ENCODE measurements around the gene RTN4R.

Gene RTN4R

GRCh38 chr22:20203142-20203551 lies 65.0 kb downstream of the RTN4R start:
- no peak overlapping the region for H3K9ac ChIP-seq (ENCODE audit: low read depth, low read length)
- no peak overlapping the region for H3K4me3 ChIP-seq (ENCODE audit: low read length)
- 53% methylated on average over 4 of the region's 4 CpGs for WGBS
- H3K36me3 ChIP-seq (ENCODE audit: insufficient read depth, low read length), result no peaks in the 10 kb centered on the region
- H3K27ac ChIP-seq (ENCODE audit: low read depth, low read length), result no peak overlapping the region
- no peaks in the 10 kb centered on the region for H3K9me3 ChIP-seq (ENCODE audit: insufficient read depth, low read depth, low read length)
- peaks cover 22% of the 10 kb centered on the region for H3K4me1 ChIP-seq (ENCODE audit: insufficient read depth, low read length)
- H3K27me3 ChIP-seq (ENCODE audit: insufficient read depth, low read length), result no peaks in the 10 kb centered on the region

DNA sequence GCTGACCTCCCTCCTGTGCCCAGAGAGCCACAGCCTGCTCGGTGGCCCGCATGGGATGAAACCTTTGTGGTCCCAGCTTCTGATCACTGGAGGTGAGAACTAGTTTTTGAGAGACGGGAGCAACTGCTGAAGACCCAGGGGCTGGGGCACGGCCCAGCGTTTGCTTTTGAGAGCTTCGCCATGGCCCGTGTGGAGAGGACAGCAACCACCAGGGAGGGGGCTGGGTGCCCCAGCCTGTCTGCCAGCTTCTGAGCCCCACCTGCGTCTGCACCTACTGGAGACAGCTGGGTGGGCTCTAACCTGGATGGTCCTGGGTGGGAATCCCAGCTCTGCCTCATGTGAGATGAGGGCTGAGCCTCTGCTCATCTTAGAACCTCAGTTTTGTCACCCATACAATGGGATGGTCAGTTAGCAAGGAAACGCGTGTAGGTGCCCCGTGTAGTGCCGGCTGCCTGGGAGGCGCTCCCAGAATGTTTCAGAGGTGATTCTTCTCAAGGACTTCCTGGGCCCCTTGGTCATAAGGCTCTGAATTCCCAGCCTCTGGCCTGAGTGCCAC lies 66.2 kb downstream of the RTN4R start:
- Histone ChIP-seq H3K27ac (ENCODE audit: low read depth, low read length) (no peak overlapping the region), H3K27me3 (ENCODE audit: insufficient read depth, low read length) (no peaks in the 10 kb centered on the region), H3K4me1 (ENCODE audit: insufficient read depth, low read length) (peaks cover 22% of the 10 kb centered on the region), H3K9ac (ENCODE audit: low read depth, low read length) (no peak overlapping the region), H3K9me3 (ENCODE audit: insufficient read depth, low read depth, low read length) (no peaks in the 10 kb centered on the region), H3K4me3 (ENCODE audit: low read length) (no peak overlapping the region), H3K36me3 (ENCODE audit: insufficient read depth, low read length) (no peaks in the 10 kb centered on the region)
- 88% methylated on average over 13 of the region's 13 CpGs for WGBS

DNA sequence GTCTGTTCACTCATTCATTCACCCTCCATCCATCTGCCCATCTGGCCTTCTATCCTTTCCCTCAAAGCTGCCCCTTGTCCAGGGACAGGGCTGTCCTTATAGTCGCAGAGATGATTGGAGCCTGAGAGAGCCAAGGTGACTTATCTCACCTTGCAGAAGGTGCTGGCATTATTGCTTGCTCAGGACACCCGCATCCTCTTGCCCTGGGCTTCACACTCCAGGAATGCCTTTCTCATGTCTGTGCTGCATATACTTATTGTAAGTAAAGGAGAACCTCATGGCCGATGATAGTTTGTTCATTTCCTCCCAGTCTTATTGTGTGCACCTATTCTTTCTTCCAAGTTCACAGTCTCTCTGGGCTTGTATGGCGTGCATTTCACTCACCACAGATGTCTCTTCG lies 68.2 kb downstream of the RTN4R start:
- H3K36me3 ChIP-seq (ENCODE audit: insufficient read depth, low read length), result no peaks in the 10 kb centered on the region
- H3K4me3 ChIP-seq (ENCODE audit: low read length), result no peak overlapping the region
- H3K9ac ChIP-seq (ENCODE audit: low read depth, low read length), result no peak overlapping the region
- H3K27me3 ChIP-seq (ENCODE audit: insufficient read depth, low read length), result no peaks in the 10 kb centered on the region
- H3K27ac ChIP-seq (ENCODE audit: low read depth, low read length), result no peak overlapping the region
- 88% methylated on average over 5 of the region's 5 CpGs for WGBS
- no peaks in the 10 kb centered on the region for H3K9me3 ChIP-seq (ENCODE audit: insufficient read depth, low read depth, low read length)
- peaks cover 13% of the 10 kb centered on the region for H3K4me1 ChIP-seq (ENCODE audit: insufficient read depth, low read length)

GRCh38 chr22:20199413-20199842 lies 68.7 kb downstream of the RTN4R start:
- 90% methylated on average over 1 of the region's 1 CpG for WGBS
- H3K27me3 ChIP-seq (ENCODE audit: insufficient read depth, low read length), result no peaks in the 10 kb centered on the region

GRCh38 chr22:20198557-20199319 lies 69.4 kb downstream of the RTN4R start:
- 90% methylated on average over 10 of the region's 10 CpGs for WGBS
- Histone ChIP-seq H3K27ac (ENCODE audit: low read depth, low read length) (no peak overlapping the region), H3K36me3 (ENCODE audit: insufficient read depth, low read length) (no peaks in the 10 kb centered on the region), H3K4me3 (ENCODE audit: low read length) (no peak overlapping the region), H3K9ac (ENCODE audit: low read depth, low read length) (no peak overlapping the region), H3K27me3 (ENCODE audit: insufficient read depth, low read length) (no peaks in the 10 kb centered on the region), H3K9me3 (ENCODE audit: insufficient read depth, low read depth, low read length) (no peaks in the 10 kb centered on the region), H3K4me1 (ENCODE audit: insufficient read depth, low read length) (peaks cover 5% of the 10 kb centered on the region; the same call in 1 of the 2 replicates)

More at GRCh38 chr22:20199413-20199842, 68.7 kb downstream of the RTN4R start:
- H3K4me3 ChIP-seq (ENCODE audit: low read length), result no peak overlapping the region
- no peaks in the 10 kb centered on the region for H3K36me3 ChIP-seq (ENCODE audit: insufficient read depth, low read length)
- H3K9me3 ChIP-seq (ENCODE audit: insufficient read depth, low read depth, low read length), result no peaks in the 10 kb centered on the region
- no peak overlapping the region for H3K27ac ChIP-seq (ENCODE audit: low read depth, low read length)
- peaks cover 12% of the 10 kb centered on the region for H3K4me1 ChIP-seq (ENCODE audit: insufficient read depth, low read length)
- H3K9ac ChIP-seq (ENCODE audit: low read depth, low read length), result no peak overlapping the region

DNA sequence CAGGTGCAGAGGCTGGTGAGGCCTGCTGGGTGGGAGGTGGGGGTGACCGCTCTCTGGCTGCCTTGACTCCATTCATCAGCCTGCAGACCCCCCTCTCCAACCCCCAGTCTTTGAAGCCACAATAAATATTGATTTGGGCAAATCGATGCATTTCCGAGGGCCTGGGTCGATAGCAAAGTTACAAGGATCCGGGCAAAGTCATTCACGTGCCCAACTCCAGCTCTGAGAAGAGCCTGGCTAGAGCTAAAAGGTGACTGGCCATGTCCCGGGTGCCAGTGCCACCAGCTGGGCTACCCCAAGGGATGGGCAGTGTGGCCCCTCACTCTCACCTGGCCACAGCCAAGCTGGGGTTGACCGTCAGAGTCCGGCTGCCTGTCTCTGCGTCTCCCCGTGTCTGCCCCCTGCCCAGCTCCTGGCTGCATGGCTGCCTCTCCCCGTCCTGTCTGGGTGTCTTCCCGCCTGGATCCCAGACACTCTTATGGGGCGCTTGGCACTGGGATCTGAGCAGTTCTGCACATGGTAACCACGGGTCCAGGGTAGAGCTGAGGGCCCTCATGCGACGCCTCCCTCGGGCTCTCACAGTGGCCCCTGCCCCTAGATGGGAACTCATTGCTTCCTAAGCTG lies 70.6 kb downstream of the RTN4R start:
- WGBS, result 84% methylated on average over 17 of the region's 18 CpGs
- no peak overlapping the region for H3K9ac ChIP-seq (ENCODE audit: low read depth, low read length)
- H3K4me1 ChIP-seq (ENCODE audit: insufficient read depth, low read length), result no peaks in the 10 kb centered on the region
- no peaks in the 10 kb centered on the region for H3K9me3 ChIP-seq (ENCODE audit: insufficient read depth, low read depth, low read length)
- no peaks in the 10 kb centered on the region for H3K27me3 ChIP-seq (ENCODE audit: insufficient read depth, low read length)
- H3K4me3 ChIP-seq (ENCODE audit: low read length), result no peak overlapping the region
- no peak overlapping the region for H3K27ac ChIP-seq (ENCODE audit: low read depth, low read length)
- no peaks in the 10 kb centered on the region for H3K36me3 ChIP-seq (ENCODE audit: insufficient read depth, low read length)

DNA sequence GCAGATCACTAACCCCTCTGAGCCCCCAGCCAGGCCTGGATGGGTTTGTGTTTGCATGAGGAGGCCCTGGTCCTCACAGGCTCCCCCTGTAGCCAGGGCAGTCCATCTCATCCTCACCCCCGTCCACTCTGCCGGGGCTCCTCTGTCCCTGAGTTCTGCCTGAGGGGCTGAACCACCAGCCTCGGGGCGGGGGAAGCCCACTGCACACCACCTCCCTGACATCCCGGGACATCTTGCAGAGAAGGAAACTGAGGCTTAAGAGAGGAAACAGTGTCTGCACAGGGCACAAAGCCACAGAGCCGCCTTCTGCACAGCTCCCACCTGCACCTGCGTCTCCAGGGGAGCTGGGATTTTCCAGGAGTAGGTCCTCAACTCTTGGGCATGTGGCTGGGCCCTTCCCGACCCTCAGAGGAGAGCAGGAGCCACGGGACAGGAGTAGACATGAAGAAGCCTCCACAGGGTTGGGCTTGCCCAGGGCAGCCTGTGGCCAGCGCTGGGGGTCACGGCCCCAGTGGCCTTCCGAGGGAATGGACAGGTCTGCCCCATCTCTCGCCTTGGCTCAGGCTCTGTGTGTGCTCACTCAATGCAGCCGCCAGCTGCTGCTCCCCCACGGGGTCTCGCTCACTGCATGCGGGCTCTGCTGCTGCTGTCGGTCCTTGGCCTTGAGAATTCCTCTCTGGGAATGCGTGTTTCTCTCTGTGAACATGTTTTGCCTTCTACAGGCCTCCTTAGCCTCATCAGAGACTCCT lies 71.8 kb downstream of the RTN4R start:
- no peaks in the 10 kb centered on the region for H3K4me1 ChIP-seq (ENCODE audit: insufficient read depth, low read length)
- no peak overlapping the region for H3K27ac ChIP-seq (ENCODE audit: low read depth, low read length)
- H3K36me3 ChIP-seq (ENCODE audit: insufficient read depth, low read length), result no peaks in the 10 kb centered on the region
- H3K27me3 ChIP-seq (ENCODE audit: insufficient read depth, low read length), result no peaks in the 10 kb centered on the region
- no peak overlapping the region for H3K4me3 ChIP-seq (ENCODE audit: low read length)
- no peak overlapping the region for H3K9ac ChIP-seq (ENCODE audit: low read depth, low read length)
- 86% methylated on average over 19 of the region's 19 CpGs for WGBS
- H3K9me3 ChIP-seq (ENCODE audit: insufficient read depth, low read depth, low read length), result no peaks in the 10 kb centered on the region

GRCh38 chr22:20194681-20195593 lies 73.2 kb downstream of the RTN4R start:
- H3K27me3 ChIP-seq (ENCODE audit: insufficient read depth, low read length), result no peaks in the 10 kb centered on the region
- no peaks in the 10 kb centered on the region for H3K9me3 ChIP-seq (ENCODE audit: insufficient read depth, low read depth, low read length)
- H3K9ac ChIP-seq (ENCODE audit: low read depth, low read length), result no peak overlapping the region
- H3K4me1 ChIP-seq (ENCODE audit: insufficient read depth, low read length), result no peaks in the 10 kb centered on the region
- no peak overlapping the region for H3K27ac ChIP-seq (ENCODE audit: low read depth, low read length)
- no peak overlapping the region for H3K4me3 ChIP-seq (ENCODE audit: low read length)
- H3K36me3 ChIP-seq (ENCODE audit: insufficient read depth, low read length), result no peaks in the 10 kb centered on the region
- WGBS, result 78% methylated on average over 15 of the region's 15 CpGs

DNA sequence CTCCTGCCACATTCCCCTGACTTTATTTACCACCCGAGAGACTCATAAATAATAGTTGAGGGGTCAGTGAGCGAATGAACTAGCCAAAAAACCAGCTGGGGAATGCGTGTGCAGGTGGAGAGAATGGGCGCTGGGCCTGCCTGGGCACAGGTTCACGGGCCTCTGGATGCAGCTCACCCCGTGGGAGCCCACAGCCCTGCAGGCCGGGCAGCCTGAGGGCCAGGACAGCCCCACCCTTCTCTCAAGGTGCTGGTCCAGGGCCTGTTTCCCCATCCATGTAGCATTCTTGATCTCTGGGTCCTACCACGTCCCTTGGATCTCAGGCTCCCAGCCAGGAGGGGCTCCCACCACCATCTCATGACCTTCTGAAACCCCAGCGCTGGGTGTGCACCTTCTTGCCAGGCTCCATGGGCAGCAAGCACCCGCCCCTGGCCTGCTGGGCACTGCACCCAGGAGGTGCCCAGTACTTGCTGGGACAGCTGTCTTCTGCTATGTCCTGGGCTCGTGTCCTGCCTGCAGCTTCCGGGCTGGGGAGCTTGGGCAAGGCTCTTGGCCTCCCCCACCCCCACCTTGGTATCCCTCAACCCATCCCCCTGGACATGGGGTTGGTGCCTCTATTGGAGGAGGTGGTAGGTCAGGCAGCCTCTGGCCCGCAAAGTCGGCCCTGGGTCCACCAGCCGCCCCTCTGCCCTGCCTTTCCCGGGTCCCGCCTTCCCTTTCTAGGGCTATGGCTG lies 74.2 kb downstream of the RTN4R start:
- H3K4me1 ChIP-seq (ENCODE audit: insufficient read depth, low read length), result no peaks in the 10 kb centered on the region
- H3K36me3 ChIP-seq (ENCODE audit: insufficient read depth, low read length), result no peaks in the 10 kb centered on the region
- H3K27ac ChIP-seq (ENCODE audit: low read depth, low read length), result no peak overlapping the region
- WGBS, result 88% methylated on average over 17 of the region's 17 CpGs
- H3K27me3 ChIP-seq (ENCODE audit: insufficient read depth, low read length), result no peaks in the 10 kb centered on the region
- H3K4me3 ChIP-seq (ENCODE audit: low read length), result no peak overlapping the region
- no peaks in the 10 kb centered on the region for H3K9me3 ChIP-seq (ENCODE audit: insufficient read depth, low read depth, low read length)
- H3K9ac ChIP-seq (ENCODE audit: low read depth, low read length), result no peak overlapping the region

Measured in HUES64 (cell line).